Duodenal mucosa (tissue), 2 donors: ENCODE data around the gene PABPC1L.

Source experiments
- H3K27ac ChIP-seq: one replicate; pipeline ENCODE4 v1.7.0; 2013; ENCODE audit warnings: low read depth, low read length
- H3K27me3 ChIP-seq, 2 donors: one replicate each; pipeline ENCODE4 v1.7.0; 2013; ENCODE audit warnings: low read length in 2 of 2, control low read depth in 1 of 2; ENCODE audit not compliant: insufficient read depth in 2 of 2, control insufficient read depth in 1 of 2
- H3K36me3 ChIP-seq, 2 donors: one replicate each; pipeline ENCODE4 v1.7.0; 2013; ENCODE audit warnings: low read length in 2 of 2, control low read depth in 1 of 2; ENCODE audit not compliant: insufficient read depth in 2 of 2, control insufficient read depth in 1 of 2
- H3K4me1 ChIP-seq, 2 donors: one replicate each; pipeline ENCODE4 v1.7.0; 2013; ENCODE audit warnings: low read length in 2 of 2, control low read depth in 1 of 2; ENCODE audit not compliant: insufficient read depth in 2 of 2, control insufficient read depth in 1 of 2
- H3K4me3 ChIP-seq, 2 donors: one replicate each; pipeline ENCODE4 v1.7.0; 2013; ENCODE audit warnings: low read length in 2 of 2, low read depth in 1 of 2
- H3K9ac ChIP-seq, 2 donors: one replicate each; pipeline ENCODE4 v1.7.0; 2013; ENCODE audit warnings: low read length in 2 of 2, low read depth in 1 of 2
- H3K9me3 ChIP-seq, 2 donors: one replicate each; pipeline ENCODE4 v1.7.0; 2013; ENCODE audit warnings: low read length in 2 of 2, control low read depth in 1 of 2; ENCODE audit not compliant: control insufficient read depth in 1 of 2

Gene PABPC1L

GRCh38 chr20:44884907-44885391, 24.9 kb upstream of the PABPC1L start:
- peak overlapping the region; percentile 64 to 87 for H3K9ac ChIP-seq
- H3K36me3 ChIP-seq: peaks cover 0 to 6% of the 10 kb centered on the region in 2 donors
- H3K4me1 ChIP-seq: peaks cover 35% of the 10 kb centered on the region in 2 donors
- H3K9me3 ChIP-seq: no peaks in the 10 kb centered on the region
- H3K4me3 ChIP-seq: peak overlapping the region; percentile 77 to 90
- peak overlapping the region; percentile 95 for H3K27ac ChIP-seq
- H3K27me3 ChIP-seq: no peaks in the 10 kb centered on the region

DNA sequence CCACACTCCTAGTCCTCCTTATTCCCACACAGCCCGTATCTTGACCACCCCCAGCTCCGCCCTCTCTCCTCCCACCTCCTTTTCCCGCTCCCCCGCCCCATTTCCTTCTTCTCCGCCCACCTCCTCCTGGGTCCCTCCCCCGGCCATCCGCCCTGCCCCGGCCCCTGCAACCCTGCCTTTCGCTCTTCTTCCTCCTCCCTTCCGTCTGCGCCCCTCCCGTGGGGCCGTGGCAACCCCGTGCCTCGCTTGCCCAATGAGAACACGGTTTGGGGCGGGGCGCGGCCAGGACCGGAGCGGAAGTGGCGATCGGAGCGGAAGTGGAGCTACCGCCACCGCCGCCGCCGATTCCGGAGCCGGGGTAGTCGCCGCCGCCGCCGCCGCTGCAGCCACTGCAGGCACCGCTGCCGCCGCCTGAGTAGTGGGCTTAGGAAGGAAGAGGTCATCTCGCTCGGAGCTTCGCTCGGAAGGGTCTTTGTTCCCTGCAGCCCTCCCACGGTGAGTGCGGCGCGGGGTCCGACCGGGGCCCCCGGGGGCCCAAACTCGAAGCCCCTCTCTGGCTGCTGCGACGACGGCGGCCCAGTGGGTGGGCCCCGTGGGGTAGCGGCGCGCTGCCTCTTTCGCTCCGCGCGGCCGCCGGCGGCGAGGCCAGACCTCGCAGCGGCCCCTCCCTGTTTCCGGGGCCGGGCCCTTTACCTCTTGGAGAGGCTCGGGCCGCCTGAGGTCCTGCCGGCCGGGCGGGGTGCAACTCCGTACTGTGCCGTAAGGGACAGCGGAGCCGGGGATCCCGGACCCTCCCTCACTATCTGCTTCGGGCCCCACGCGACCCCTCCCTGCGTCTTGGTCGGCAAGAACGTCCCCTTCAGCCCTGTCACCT, 24.2 kb upstream of the PABPC1L start, which contains the start of gene YWHAB:
TSS of gene YWHAB (plus strand) at position 314 of the 874 bp plus-strand sequence. CDS start 15,829 bp downstream, outside the sequence.
- Histone ChIP-seq H3K36me3 (peaks cover 0 to 6% of the 10 kb centered on the region in 2 donors), H3K4me1 (peaks cover 35 to 38% of the 10 kb centered on the region in 2 donors), H3K27ac (peak within 1 kb of the TSS; percentile 95), H3K9ac (peak within 1 kb of the TSS; percentile 87 to 92), H3K27me3 (no peaks in the 10 kb centered on the region), H3K9me3 (no peaks in the 10 kb centered on the region), H3K4me3 (peak within 1 kb of the TSS; percentile 77 to 94)

GRCh38 chr20:44886266-44886651, 23.6 kb upstream of the PABPC1L start:
- Histone ChIP-seq H3K27ac (no peak overlapping the region), H3K27me3 (no peaks in the 10 kb centered on the region), H3K9me3 (no peaks in the 10 kb centered on the region), H3K4me3 (peak overlapping the region; percentile 77 to 94), H3K4me1 (peaks cover 35 to 39% of the 10 kb centered on the region in 2 donors), H3K36me3 (peaks cover 0 to 6% of the 10 kb centered on the region in 2 donors), H3K9ac (peak overlapping the region; percentile 87 to 92)

DNA sequence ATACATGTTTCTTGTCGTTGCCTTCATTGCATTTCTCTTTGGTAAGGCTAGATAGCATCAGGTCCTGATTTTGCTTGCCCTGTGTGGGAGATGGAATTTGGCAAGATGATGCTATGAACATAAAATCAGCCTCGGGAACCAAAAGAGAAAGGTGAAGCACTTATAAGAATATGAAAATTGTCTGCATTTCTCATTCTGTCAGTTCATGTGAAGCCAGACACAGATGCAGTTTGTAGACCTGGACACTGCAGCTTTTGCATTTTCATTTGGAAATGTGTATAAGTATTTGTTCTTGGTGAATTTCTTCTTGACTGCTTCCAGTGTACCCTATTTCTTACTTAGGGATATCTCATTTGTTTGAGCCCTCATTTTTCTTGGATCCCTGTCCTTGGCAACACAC, 23.0 kb upstream of the PABPC1L start:
- Histone ChIP-seq H3K27me3 (no peaks in the 10 kb centered on the region), H3K4me1 (peaks cover 35 to 45% of the 10 kb centered on the region in 2 donors), H3K9me3 (no peaks in the 10 kb centered on the region), H3K4me3 (peak overlapping the region; percentile 77 to 94), H3K9ac (peak overlapping the region; percentile 87 to 92), H3K36me3 (peaks cover 0 to 6% of the 10 kb centered on the region in 2 donors), H3K27ac (no peak overlapping the region)

- Histone ChIP-seq H3K27me3 (no peaks in the 10 kb centered on the region), H3K4me3 (peak overlapping the region; percentile 77 to 94), H3K9ac (peak overlapping the region; percentile 39 to 87), H3K36me3 (peaks cover 0 to 6% of the 10 kb centered on the region in 2 donors), H3K27ac (no peak overlapping the region), H3K9me3 (no peaks in the 10 kb centered on the region), H3K4me1 (peaks cover 35 to 45% of the 10 kb centered on the region in 2 donors)
Observed at GRCh38 chr20:44887466-44887865, 22.4 kb upstream of the PABPC1L start.

DNA sequence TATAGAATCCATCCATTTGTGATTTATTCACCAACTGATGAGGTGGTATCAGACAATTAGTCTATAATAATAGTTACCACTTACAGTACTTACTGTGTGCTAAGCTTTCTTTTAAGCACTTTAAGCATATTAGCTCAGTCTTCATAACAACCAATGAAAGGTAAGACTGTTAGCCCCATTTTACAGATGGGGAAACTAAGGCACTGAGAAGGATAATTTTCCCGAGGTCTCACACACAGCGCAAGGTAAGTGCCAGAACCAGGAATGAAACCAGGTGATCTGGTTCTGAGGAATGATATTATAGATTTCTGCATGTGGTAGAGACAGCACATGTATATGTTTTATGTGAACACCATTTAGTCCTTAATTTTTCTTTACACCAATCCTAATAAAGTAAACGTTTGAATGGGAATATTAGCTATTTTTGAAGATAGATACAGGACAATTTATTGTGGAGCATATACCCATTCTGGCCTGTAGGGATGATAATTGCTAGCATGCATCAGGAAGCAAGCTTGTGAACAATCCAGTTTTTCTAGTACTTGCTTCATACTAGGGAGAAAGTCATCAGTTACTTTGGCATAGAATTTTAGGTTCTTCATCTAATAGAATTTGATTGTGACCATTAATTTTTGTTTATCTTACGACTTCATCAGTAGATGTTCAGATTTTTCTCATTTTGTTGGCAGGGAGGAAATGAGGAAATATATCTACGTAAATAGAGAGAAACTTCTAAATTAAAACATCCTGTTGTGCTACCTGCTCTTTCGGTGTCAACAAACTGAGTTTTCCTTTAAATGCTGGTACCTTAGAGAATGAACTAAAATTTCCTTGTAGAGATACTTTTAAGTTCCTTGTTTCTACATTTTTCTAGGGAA, 21.4 kb upstream of the PABPC1L start:
- H3K36me3 ChIP-seq: peaks cover 0 to 6% of the 10 kb centered on the region in 2 donors
- H3K4me3 ChIP-seq: peak overlapping the region; percentile 2 to 8
- H3K4me1 ChIP-seq: peaks cover 35 to 45% of the 10 kb centered on the region in 2 donors
- H3K27ac ChIP-seq: no peak overlapping the region
- peak overlapping the region in 1 of 2 donors; percentile 87 for H3K9ac ChIP-seq
- H3K27me3 ChIP-seq: no peaks in the 10 kb centered on the region
- H3K9me3 ChIP-seq: no peaks in the 10 kb centered on the region

- peaks cover 0 to 6% of the 10 kb centered on the region in 2 donors for H3K36me3 ChIP-seq
- H3K9me3 ChIP-seq: no peaks in the 10 kb centered on the region
- H3K4me1 ChIP-seq: peaks cover 40 to 58% of the 10 kb centered on the region in 2 donors
- H3K27me3 ChIP-seq: no peaks in the 10 kb centered on the region
- H3K4me3 ChIP-seq: no peak overlapping the region
- no peak overlapping the region for H3K27ac ChIP-seq
- H3K9ac ChIP-seq: peak overlapping the region in 1 of 2 donors; percentile 10
Observed at GRCh38 chr20:44891826-44892225, 18.0 kb upstream of the PABPC1L start.

- Histone ChIP-seq H3K27ac (no peak overlapping the region), H3K9ac (no peak overlapping the region), H3K36me3 (no peaks in the 10 kb centered on the region), H3K4me3 (no peak overlapping the region), H3K9me3 (no peaks in the 10 kb centered on the region), H3K4me1 (peaks cover 27 to 42% of the 10 kb centered on the region in 2 donors), H3K27me3 (no peaks in the 10 kb centered on the region)
Observed at GRCh38 chr20:44894959-44895358, 14.9 kb upstream of the PABPC1L start.

GRCh38 chr20:44896583-44896982, 13.3 kb upstream of the PABPC1L start:
- no peaks in the 10 kb centered on the region for H3K27me3 ChIP-seq
- H3K9me3 ChIP-seq: no peaks in the 10 kb centered on the region
- H3K27ac ChIP-seq: no peak overlapping the region
- H3K9ac ChIP-seq: no peak overlapping the region
- H3K36me3 ChIP-seq: peaks cover 0 to 7% of the 10 kb centered on the region in 2 donors
- H3K4me1 ChIP-seq: peaks cover 32 to 40% of the 10 kb centered on the region in 2 donors
- no peak overlapping the region for H3K4me3 ChIP-seq
